RWPE2 (cell line): Measurements from ENCODE around the gene KDSR.

Experiments
- ATAC-seq: fragments of 200-7000 bp; cut with Tn5 transposase; 3 replicates; pipeline ENCODE4 v1.9.1; 2021; ENCODE audit warnings: low read depth
- DNase-seq: peaks from one replicate; pipeline ENCODE4 v3.0.0-alpha.2; 2020; ENCODE audit warnings: low spot score
- H3K27ac ChIP-seq: fragments of 450-650 bp; 2 replicates; pipeline ENCODE4 v1.5.1; 2017; ENCODE audit warnings: mild to moderate bottlenecking; ENCODE audit not compliant: poor library complexity, severe bottlenecking
- H3K27me3 ChIP-seq: fragments of 250-450 bp; sonication (Bioruptor Pico); 2 replicates; pipeline ENCODE4 v1.5.1; 2021; ENCODE audit warnings: mild to moderate bottlenecking, moderate library complexity; ENCODE audit not compliant: insufficient read depth, poor library complexity, severe bottlenecking
- H3K36me3 ChIP-seq: fragments of 250-450 bp; sonication (Bioruptor Pico); 2 replicates; pipeline ENCODE4 v1.5.1; 2020; ENCODE audit warnings: low read depth, mild to moderate bottlenecking, moderate library complexity
- H3K4me1 ChIP-seq: fragments of 250-450 bp; sonication (Bioruptor Pico); 2 replicates; pipeline ENCODE4 v1.5.1; 2021; ENCODE audit warnings: mild to moderate bottlenecking, moderate library complexity; ENCODE audit not compliant: insufficient read depth, poor library complexity, severe bottlenecking
- H3K4me3 ChIP-seq: fragments of 250-450 bp; sonication (Bioruptor Pico); 2 replicates; pipeline ENCODE4 v1.5.1; 2021; ENCODE audit warnings: mild to moderate bottlenecking, moderate library complexity; ENCODE audit not compliant: severe bottlenecking
- H3K9me3 ChIP-seq: fragments of 250-450 bp; sonication (Bioruptor Pico); 2 replicates; pipeline ENCODE4 v1.5.1; 2021; ENCODE audit warnings: mild to moderate bottlenecking, moderate library complexity; ENCODE audit not compliant: severe bottlenecking
- TF ChIP-seq, protein P1 (sequence below): fragments of 450-650 bp; IDR thresholded peaks from one replicate; pipeline ENCODE4 v1.5.1; 2017; ENCODE audit warnings: mild to moderate bottlenecking, moderate library complexity; ENCODE audit not compliant: poor library complexity, severe bottlenecking

KDSR gene

DNA sequence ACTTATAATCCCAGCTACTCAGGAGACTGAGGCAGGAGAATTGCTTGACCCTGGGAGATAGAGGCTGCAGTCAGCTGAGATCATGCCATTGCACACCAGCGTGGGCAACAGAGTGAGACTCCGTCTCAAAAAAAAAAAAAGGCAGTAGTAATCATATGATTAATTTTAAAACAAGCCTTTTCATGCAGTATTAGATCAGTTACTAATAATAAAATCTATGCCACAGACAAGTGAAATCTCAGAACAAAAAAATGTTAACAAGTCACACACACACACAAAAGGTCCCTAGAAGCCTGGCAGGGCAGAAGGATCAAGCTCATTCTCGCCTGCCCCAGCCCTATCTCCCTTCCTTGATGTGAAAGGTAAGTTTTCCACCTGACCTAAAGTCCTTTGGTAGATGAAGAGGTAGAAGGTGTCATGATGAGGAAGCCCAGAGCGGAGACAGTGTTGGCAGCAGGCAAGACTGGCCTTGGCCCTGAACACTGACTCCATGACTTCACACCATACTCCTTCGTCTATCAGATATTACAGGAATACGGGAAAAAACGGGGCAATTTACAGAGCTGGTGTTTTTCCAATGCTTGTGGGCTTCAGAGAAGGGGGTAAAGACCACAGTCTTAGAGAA lies 10.6 kb downstream of the KDSR start:
- Histone ChIP-seq H3K27me3 (no peaks in the 10 kb centered on the region), H3K4me1 (no peaks in the 10 kb centered on the region), H3K27ac (no peak overlapping the region), H3K36me3 (peaks cover 88% of the 10 kb centered on the region), H3K9me3 (no peaks in the 10 kb centered on the region), H3K4me3 (no peak overlapping the region)
- ATAC-seq (no peak), DNase-seq (no peak)
- TF ChIP-seq, protein P1, sequence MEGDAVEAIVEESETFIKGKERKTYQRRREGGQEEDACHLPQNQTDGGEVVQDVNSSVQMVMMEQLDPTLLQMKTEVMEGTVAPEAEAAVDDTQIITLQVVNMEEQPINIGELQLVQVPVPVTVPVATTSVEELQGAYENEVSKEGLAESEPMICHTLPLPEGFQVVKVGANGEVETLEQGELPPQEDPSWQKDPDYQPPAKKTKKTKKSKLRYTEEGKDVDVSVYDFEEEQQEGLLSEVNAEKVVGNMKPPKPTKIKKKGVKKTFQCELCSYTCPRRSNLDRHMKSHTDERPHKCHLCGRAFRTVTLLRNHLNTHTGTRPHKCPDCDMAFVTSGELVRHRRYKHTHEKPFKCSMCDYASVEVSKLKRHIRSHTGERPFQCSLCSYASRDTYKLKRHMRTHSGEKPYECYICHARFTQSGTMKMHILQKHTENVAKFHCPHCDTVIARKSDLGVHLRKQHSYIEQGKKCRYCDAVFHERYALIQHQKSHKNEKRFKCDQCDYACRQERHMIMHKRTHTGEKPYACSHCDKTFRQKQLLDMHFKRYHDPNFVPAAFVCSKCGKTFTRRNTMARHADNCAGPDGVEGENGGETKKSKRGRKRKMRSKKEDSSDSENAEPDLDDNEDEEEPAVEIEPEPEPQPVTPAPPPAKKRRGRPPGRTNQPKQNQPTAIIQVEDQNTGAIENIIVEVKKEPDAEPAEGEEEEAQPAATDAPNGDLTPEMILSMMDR: no peak

DNA sequence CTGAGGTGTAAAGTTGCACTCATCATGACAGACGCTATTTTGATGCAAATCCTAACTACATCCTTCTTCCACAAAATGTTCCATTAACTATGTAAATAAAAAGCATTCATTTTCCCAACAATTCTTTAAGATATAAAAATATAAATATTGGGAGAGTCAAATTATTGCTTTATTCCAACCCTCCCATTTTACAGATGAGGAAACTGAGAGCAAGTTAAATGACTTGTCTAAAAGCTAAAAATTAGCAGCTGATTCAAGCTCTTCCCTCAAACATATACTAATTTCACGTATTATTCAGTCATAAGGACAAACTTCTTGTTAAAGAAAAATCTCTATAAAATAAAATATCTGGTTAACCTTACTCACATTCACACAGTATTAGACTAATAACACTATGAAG lies 16.8 kb downstream of the KDSR start:
- Histone ChIP-seq H3K9me3 (no peaks in the 10 kb centered on the region), H3K27me3 (no peaks in the 10 kb centered on the region), H3K27ac (no peak overlapping the region), H3K4me1 (peaks cover 24% of the 10 kb centered on the region), H3K36me3 (peaks cover 92% of the 10 kb centered on the region), H3K4me3 (no peak overlapping the region)
- TF ChIP-seq, protein P1: no peak
- ATAC-seq (no peak), DNase-seq (no peak)

DNA sequence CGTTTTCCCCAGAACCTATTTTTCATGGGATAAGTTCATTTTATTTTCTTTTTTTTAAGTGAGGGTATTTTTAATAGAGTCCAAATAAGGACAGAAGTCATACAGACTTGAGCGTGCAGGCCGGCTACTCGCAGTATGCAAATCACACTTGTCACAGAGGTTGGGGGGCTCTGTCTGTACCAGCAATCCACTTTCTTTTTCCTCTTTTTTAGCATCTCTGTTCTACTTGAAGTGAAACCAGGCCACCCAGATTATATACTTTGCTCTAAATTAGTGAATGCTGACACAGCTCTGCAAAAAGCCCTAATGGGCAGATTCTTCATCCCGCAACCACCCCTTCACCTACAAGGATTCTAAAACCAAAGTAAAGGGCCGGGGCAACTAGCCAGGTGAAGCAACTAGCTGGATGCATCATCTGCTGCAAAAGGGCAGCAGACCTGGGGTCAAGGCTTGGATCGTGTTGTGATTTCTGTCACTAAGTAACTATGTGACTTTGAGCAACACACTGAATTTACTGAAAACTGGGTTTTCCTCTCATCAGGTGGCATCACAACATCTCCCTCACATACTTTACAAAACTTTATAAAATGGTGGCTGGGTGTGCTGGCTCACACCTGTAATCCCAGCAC lies 18.4 kb downstream of the KDSR start:
- H3K27me3 ChIP-seq: no peaks in the 10 kb centered on the region
- no peak for ATAC-seq
- no peak for DNase-seq
- peaks cover 24% of the 10 kb centered on the region for H3K4me1 ChIP-seq
- TF ChIP-seq, protein P1: no peak
- H3K27ac ChIP-seq: peak overlapping the region; percentile 86
- no peaks in the 10 kb centered on the region for H3K9me3 ChIP-seq
- no peak overlapping the region for H3K4me3 ChIP-seq
- peaks cover 92% of the 10 kb centered on the region for H3K36me3 ChIP-seq

DNA sequence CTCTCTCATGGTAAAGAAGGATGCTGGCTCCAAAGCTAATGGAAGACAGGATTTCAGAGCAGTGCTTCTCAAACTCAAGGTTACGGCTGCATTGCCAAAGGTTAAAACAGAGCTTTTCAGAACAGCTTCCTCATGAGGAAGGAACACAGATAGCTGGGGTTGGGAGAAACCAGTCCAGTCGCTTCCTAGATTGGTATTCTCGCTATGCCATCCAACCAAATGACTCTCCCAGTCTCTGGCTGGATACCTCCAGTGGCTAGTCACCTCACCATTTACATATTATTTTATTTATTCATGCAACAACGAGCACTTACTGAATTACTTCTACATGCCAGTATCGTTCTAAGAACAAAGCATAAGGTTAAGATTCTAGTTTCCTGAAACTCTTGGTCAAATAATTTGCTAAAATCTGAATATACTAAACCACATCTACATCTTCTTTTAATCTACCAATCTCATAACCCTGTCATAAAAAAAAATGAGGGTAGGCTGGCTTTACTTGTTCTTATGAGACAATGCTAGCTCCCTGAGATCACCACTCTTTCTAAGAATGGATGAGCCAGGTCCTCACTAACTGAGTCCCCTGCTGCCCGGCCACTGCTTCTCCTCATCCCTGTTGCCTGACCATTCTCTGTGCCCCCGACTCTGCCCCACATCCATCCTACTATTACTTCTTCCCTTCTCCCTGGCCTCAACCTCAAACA lies 20.4 kb downstream of the KDSR start:
- Histone ChIP-seq H3K9me3 (no peaks in the 10 kb centered on the region), H3K36me3 (peaks cover 92% of the 10 kb centered on the region), H3K27me3 (no peaks in the 10 kb centered on the region), H3K4me3 (no peak overlapping the region), H3K4me1 (peaks cover 24% of the 10 kb centered on the region), H3K27ac (peak overlapping the region; percentile 86)
- DNase-seq: no peak
- peak; percentile 61 for ATAC-seq
- TF ChIP-seq, protein P1: no peak

DNA sequence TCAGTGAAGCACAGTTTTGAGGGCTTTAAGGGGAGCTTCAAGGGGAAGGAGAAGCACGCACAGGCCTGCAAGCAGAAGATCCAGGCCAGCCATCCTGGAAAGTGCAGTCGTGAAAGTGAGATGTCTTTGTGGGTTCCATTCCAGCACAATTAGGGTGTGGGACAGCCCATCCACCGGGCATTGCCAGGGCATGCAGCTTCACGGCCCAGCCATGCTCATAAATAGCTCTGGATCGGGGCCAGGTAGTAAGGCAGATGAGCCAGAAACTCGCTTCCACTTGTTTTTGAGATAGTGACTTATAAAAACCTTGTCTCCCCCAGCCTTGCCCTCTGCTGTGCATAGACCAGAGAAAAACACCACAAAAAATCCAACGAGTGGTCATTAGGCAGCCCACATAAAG lies 21.0 kb downstream of the KDSR start:
- no peak overlapping the region for H3K4me3 ChIP-seq
- H3K4me1 ChIP-seq: peaks cover 24% of the 10 kb centered on the region
- TF ChIP-seq, protein P1: no peak
- no peaks in the 10 kb centered on the region for H3K9me3 ChIP-seq
- peak; percentile 89 for ATAC-seq
- H3K27me3 ChIP-seq: no peaks in the 10 kb centered on the region
- peak; percentile 82 for DNase-seq
- H3K36me3 ChIP-seq: peaks cover 92% of the 10 kb centered on the region
- H3K27ac ChIP-seq: peak overlapping the region; percentile 86
